ENCODE measurements around the gene PDE10A.

GRCh38 chr6:165562421-165563090 is 100.5 kb downstream of the PDE10A start:
- TF ChIP-seq EP300 (IDR thresholded peaks at IDR 0.05), result no peak
- no peak for TF ChIP-seq CTCF (IDR thresholded peaks at IDR 0.05)

Data from ovary (tissue), 3 donors.